ENCODE data around the gene RNF115.
"Not testable (repeated sequence)": the region's sequence is repeated elsewhere in the genome, so short reads cannot be mapped to it uniquely, and the experiment has no call there.

RNF115 gene

GRCh38 chr1:145730467-145730866, 93.4 kb downstream of the RNF115 start:
- no peak for DNase-seq (ENCODE audit: low read depth in 2 of 2)

GRCh38 chr1:145729666-145730436, 94.0 kb downstream of the RNF115 start:
- DNase-seq (ENCODE audit: low read depth in 2 of 2), result no peak

- DNase-seq (ENCODE audit: low read depth in 2 of 2), result no peak
These were observed 94.7 kb downstream of the RNF115 start for GRCh38 chr1:145729196-145729595.

GRCh38 chr1:145726193-145726592, 97.7 kb downstream of the RNF115 start:
- DNase-seq (ENCODE audit: low read depth in 2 of 2), result not testable (repeated sequence)

GRCh38 chr1:145720878-145721671, 102.8 kb downstream of the RNF115 start:
- peak; percentile 32 to 56 for DNase-seq (ENCODE audit: low read depth in 2 of 2)

- no peak for DNase-seq (ENCODE audit: low read depth in 2 of 2)
These were observed 103.4 kb downstream of the RNF115 start for GRCh38 chr1:145720556-145720877.

GRCh38 chr1:145719230-145720079, 104.4 kb downstream of the RNF115 start, which contains the start of gene CD160:
Gene CD160, plus strand, starts transcription at chr1:145719499. Its CDS starts 8,829 bp downstream, at chr1:145728328.
- no peak for DNase-seq (ENCODE audit: low read depth in 2 of 2)

- DNase-seq (ENCODE audit: low read depth in 2 of 2), result not testable (repeated sequence)
These were observed 105.4 kb downstream of the RNF115 start for GRCh38 chr1:145718465-145718864.

- no peak for DNase-seq (ENCODE audit: low read depth in 2 of 2)
These were observed 106.1 kb downstream of the RNF115 start for GRCh38 chr1:145717833-145718232.

GRCh38 chr1:145716641-145717345, 107.1 kb downstream of the RNF115 start:
- DNase-seq (ENCODE audit: low read depth in 2 of 2), result no peak

GRCh38 chr1:145714524-145715111, 109.3 kb downstream of the RNF115 start:
- no peak for DNase-seq (ENCODE audit: low read depth in 2 of 2)

- DNase-seq (ENCODE audit: low read depth in 2 of 2), result no peak
These were observed 112.7 kb downstream of the RNF115 start for GRCh38 chr1:145711213-145711651.

GRCh38 chr1:145710291-145711027, 113.4 kb downstream of the RNF115 start:
- no peak for DNase-seq (ENCODE audit: low read depth in 2 of 2)

GRCh38 chr1:145708063-145708462, 115.8 kb downstream of the RNF115 start:
- DNase-seq (ENCODE audit: low read depth in 2 of 2), result no peak

GRCh38 chr1:145707183-145707867, 116.6 kb downstream of the RNF115 start, which contains the start of gene PDZK1:
Gene PDZK1, minus strand, starts transcription at chr1:145707368. Its CDS starts 19,347 bp downstream, at chr1:145688021.
- DNase-seq (ENCODE audit: low read depth in 2 of 2), result no peak

GRCh38 chr1:145706086-145706664, 117.7 kb downstream of the RNF115 start:
- DNase-seq (ENCODE audit: low read depth in 2 of 2), result no peak

GRCh38 chr1:145705622-145706021, 118.3 kb downstream of the RNF115 start:
- no peak for DNase-seq (ENCODE audit: low read depth in 2 of 2)

- no peak for DNase-seq (ENCODE audit: low read depth in 2 of 2)
These were observed 121.1 kb downstream of the RNF115 start for GRCh38 chr1:145702826-145703225.

GRCh38 chr1:145702052-145702451, 121.8 kb downstream of the RNF115 start:
- no peak for DNase-seq (ENCODE audit: low read depth in 2 of 2)
